Fibroblast of villous mesenchyme (primary cell): ENCODE measurements around the gene GOLGA8A. TPM values are rescaled to one million over a fixed set of nuclear protein-coding genes. Genes with fewer than 3 reads are reported as not detected.

Experiments
- DNase-seq: peaks from one replicate; pipeline ENCODE4 v3.0.0-alpha.2; 2010; ENCODE audit warnings: low read depth
- H3K4me3 ChIP-seq: 2 replicates; pipeline ENCODE4 v1.5.1; 2011; ENCODE audit warnings: low read depth, mild to moderate bottlenecking, low read length
- CTCF ChIP-seq: IDR thresholded peaks from 2 replicates; pipeline ENCODE4 v1.5.1; 2012; ENCODE audit warnings: low read depth, mild to moderate bottlenecking, low read length; ENCODE audit not compliant: insufficient read depth
- total RNA-seq: library from RNA; depleted of rRNA; stranded (reverse); fragments of >200 nt; gene quantifications from 2 replicates; pipeline ENCODE4 v1.2.3, GENCODE V29; 2012

Gene GOLGA8A
- total RNA-seq = 11.2 and 18.0 TPM in 2 replicates

- no peak for TF ChIP-seq CTCF
- DNase-seq = peak; percentile 66
- H3K4me3 ChIP-seq = peak within 1 kb of the TSS; percentile 60
Measured at GRCh38 chr15:34437687-34438086, at the start of gene GOLGA8A. TSS of gene GOLGA8A (minus strand) at chr15:34437808. CDS start at chr15:34389691, 48,117 bp downstream.

GRCh38 chr15:34483644-34484043 lies 46.0 kb upstream of the GOLGA8A start:
- no peak for TF ChIP-seq CTCF
- no peak overlapping the region for H3K4me3 ChIP-seq
- no peak for DNase-seq

GRCh38 chr15:34481370-34481769 lies 43.8 kb upstream of the GOLGA8A start:
- H3K4me3 ChIP-seq = no peak overlapping the region
- no peak for TF ChIP-seq CTCF

GRCh38 chr15:34473840-34474239 lies 36.2 kb upstream of the GOLGA8A start:
- TF ChIP-seq CTCF = no peak
- H3K4me3 ChIP-seq = no peak overlapping the region

More at GRCh38 chr15:34481370-34481769, 43.8 kb upstream of the GOLGA8A start:
- no peak for DNase-seq

GRCh38 chr15:34472947-34473346 lies 35.3 kb upstream of the GOLGA8A start:
- no peak for DNase-seq
- H3K4me3 ChIP-seq = no peak overlapping the region
- TF ChIP-seq CTCF = no peak

More at GRCh38 chr15:34473840-34474239, 36.2 kb upstream of the GOLGA8A start:
- DNase-seq = no peak

- no peak for TF ChIP-seq CTCF
- DNase-seq = no peak
- no peak overlapping the region for H3K4me3 ChIP-seq
Measured at GRCh38 chr15:34470892-34471291, 33.3 kb upstream of the GOLGA8A start.

GRCh38 chr15:34470091-34470490 lies 32.5 kb upstream of the GOLGA8A start:
- TF ChIP-seq CTCF = no peak
- DNase-seq = no peak
- no peak overlapping the region for H3K4me3 ChIP-seq
